ENCODE measurements around the gene PAX9.

DNA sequence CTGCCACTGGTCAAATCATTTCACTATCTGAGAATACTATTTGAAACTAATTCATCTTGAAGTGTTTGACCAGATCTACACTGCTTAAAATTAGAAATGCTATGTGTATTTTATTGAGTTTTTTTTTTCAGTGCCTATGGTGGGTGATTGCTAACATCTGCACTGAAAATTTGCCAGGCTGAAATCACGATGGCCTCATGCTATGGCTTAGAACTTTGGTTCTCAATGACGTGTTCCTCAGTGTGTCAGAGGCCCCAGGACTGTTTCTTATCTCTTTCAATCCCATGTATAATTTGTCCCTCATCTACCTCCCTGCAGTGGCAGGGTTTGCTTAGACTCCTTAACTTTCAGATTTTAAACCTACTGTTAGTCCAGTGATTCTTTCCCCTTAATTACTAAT, 43.0 kb upstream of the PAX9 start:
- TF ChIP-seq POLR2A (IDR thresholded peaks at IDR 0.05; ENCODE audit: low read length) (no peak), GATA1 (IDR thresholded peaks at IDR 0.05; ENCODE audit: low read depth, low read length) (no peak)
